GM23338 (cell line): ENCODE measurements around the gene C13orf46. TPM values are rescaled to one million over a fixed set of nuclear protein-coding genes. Genes with fewer than 3 reads are reported as not detected.

Source experiments
- ATAC-seq: fragments of 200-7000 bp; cut with Tn5 transposase; 3 replicates; pipeline ENCODE4 v1.9.1; 2020
- DNase-seq: peaks from one replicate; pipeline ENCODE4 v3.0.0-alpha.2; 2015; ENCODE audit warnings: low spot score
- H2AFZ ChIP-seq: fragments of 200-600 bp; sonication (generic); 2 replicates; pipeline ENCODE4 v1.8.0; 2016; ENCODE audit warnings: antibody characterized with exemption, mild to moderate bottlenecking, moderate library complexity
- H3F3A ChIP-seq: fragments of 200-600 bp; sonication (generic); replicated peaks from 2 replicates; pipeline ENCODE4 v1.8.0; 2017; ENCODE audit warnings: antibody characterized with exemption, mixed run types, low read depth
- H3K27ac ChIP-seq: fragments of 200-600 bp; sonication (generic); 2 replicates; pipeline ENCODE4 v1.6.1; 2016; ENCODE audit warnings: low read depth
- H3K27me3 ChIP-seq: fragments of 200-600 bp; sonication (generic); 2 replicates; pipeline ENCODE4 v1.8.0; 2016; ENCODE audit warnings: mild to moderate bottlenecking, mixed run types, moderate library complexity; ENCODE audit not compliant: insufficient read depth
- H3K36me3 ChIP-seq: fragments of 200-600 bp; sonication (generic); 2 replicates; pipeline ENCODE4 v1.8.0; 2016; ENCODE audit warnings: mild to moderate bottlenecking; ENCODE audit not compliant: insufficient read depth
- H3K4me1 ChIP-seq: fragments of 200-600 bp; sonication (generic); 2 replicates; pipeline ENCODE4 v1.8.0; 2016; ENCODE audit warnings: mild to moderate bottlenecking, moderate library complexity; ENCODE audit not compliant: insufficient read depth
- H3K4me2 ChIP-seq: fragments of 200-600 bp; sonication (generic); 2 replicates; pipeline ENCODE4 v1.7.1; 2017; ENCODE audit warnings: mixed run types
- H3K4me3 ChIP-seq: fragments of 200-600 bp; sonication (generic); 2 replicates; pipeline ENCODE4 v1.6.1; 2016; ENCODE audit warnings: mixed run types
- H3K79me2 ChIP-seq: fragments of 200-600 bp; sonication (generic); replicated peaks from 2 replicates; pipeline ENCODE4 v1.8.0; 2017; ENCODE audit warnings: mild to moderate bottlenecking; ENCODE audit not compliant: insufficient read depth
- H3K9me2 ChIP-seq: fragments of 200-600 bp; sonication (generic); 2 replicates; pipeline ENCODE4 v1.8.0; 2017; ENCODE audit not compliant: insufficient read depth
- H4K20me1 ChIP-seq: fragments of 200-600 bp; sonication (generic); replicated peaks from 2 replicates; pipeline ENCODE4 v1.8.0; 2017; ENCODE audit warnings: mild to moderate bottlenecking; ENCODE audit not compliant: insufficient read depth
- H3K27ac Mint-ChIP-seq: 2 replicates; pipeline ENCODE4 v1.8.0; 2020; ENCODE audit warnings: inconsistent platforms, mild to moderate bottlenecking, moderate library complexity, mixed read lengths
- H3K27me3 Mint-ChIP-seq: 3 replicates; pipeline ENCODE4 v1.8.0; 2022; ENCODE audit warnings: low read depth, mild to moderate bottlenecking, moderate library complexity, mixed read lengths, inconsistent platforms; ENCODE audit not compliant: insufficient read depth, poor library complexity
- H3K36me3 Mint-ChIP-seq: 3 replicates; pipeline ENCODE4 v1.8.0; 2021; ENCODE audit warnings: low read depth, mild to moderate bottlenecking, inconsistent platforms, moderate library complexity, mixed read lengths
- H3K4me1 Mint-ChIP-seq: 3 replicates; pipeline ENCODE4 v1.8.0; 2020; ENCODE audit warnings: mild to moderate bottlenecking, inconsistent platforms, mixed read lengths
- H3K4me3 Mint-ChIP-seq: 3 replicates; pipeline ENCODE4 v1.8.0; 2021; ENCODE audit warnings: moderate library complexity, mild to moderate bottlenecking, inconsistent platforms, mixed read lengths
- H3K9me3 Mint-ChIP-seq: 3 replicates; pipeline ENCODE4 v1.8.0; 2020; ENCODE audit warnings: moderate library complexity, mild to moderate bottlenecking, inconsistent platforms, mixed read lengths
- CREB1 ChIP-seq: fragments of 250-450 bp; sonication (Bioruptor Pico); IDR thresholded peaks from 2 replicates; pipeline ENCODE4 v1.5.0; 2020; ENCODE audit warnings: low read depth, mild to moderate bottlenecking, moderate library complexity
- EZH2 ChIP-seq: fragments of 200-600 bp; sonication (generic); IDR thresholded peaks from one replicate; pipeline ENCODE4 v1.8.0; 2017; ENCODE audit warnings: antibody characterized with exemption, mild to moderate bottlenecking, low read depth; ENCODE audit not compliant: unreplicated experiment
- EZH2phosphoT487 ChIP-seq: fragments of 200-600 bp; sonication (generic); IDR thresholded peaks from one replicate; pipeline ENCODE4 v1.8.1; 2018; ENCODE audit warnings: antibody characterized with exemption; ENCODE audit not compliant: unreplicated experiment
- JUNB ChIP-seq: IDR thresholded peaks from one replicate; pipeline ENCODE4 v1.6.1; 2016; ENCODE audit warnings: antibody characterized with exemption; ENCODE audit not compliant: unreplicated experiment
- NANOG ChIP-seq: IDR thresholded peaks from 2 replicates; pipeline ENCODE4 v1.6.1; 2016; ENCODE audit warnings: antibody characterized with exemption, borderline replicate concordance
- POLR2AphosphoS5 ChIP-seq: IDR thresholded peaks from 2 replicates; pipeline ENCODE4 v1.6.1; 2016; ENCODE audit warnings: antibody characterized with exemption, low read depth
- STAT1 ChIP-seq: IDR thresholded peaks from one replicate; pipeline ENCODE4 v1.6.1; 2016; ENCODE audit warnings: antibody characterized with exemption; ENCODE audit not compliant: unreplicated experiment
- ZNF114 ChIP-seq: fragments of 250-450 bp; sonication (Bioruptor Pico); IDR thresholded peaks from 2 replicates; pipeline ENCODE4 v1.5.0; 2020; ENCODE audit warnings: mild to moderate bottlenecking, moderate library complexity
- ZNF331 ChIP-seq: fragments of 250-450 bp; sonication (Bioruptor Pico); IDR thresholded peaks from 2 replicates; pipeline ENCODE4 v1.5.0; 2020; ENCODE audit warnings: low read depth, mild to moderate bottlenecking, moderate library complexity
- polyA plus RNA-seq: library from polyadenylated mRNA; unstranded; fragments of >200 nt; fragmentation: Nextera tagmentation; extraction: Ambion mirVana; gene quantifications from 2 replicates; pipeline ENCODE4 v1.2.1, GENCODE V29; 2016
- total RNA-seq: library from RNA; depleted of rRNA; stranded (reverse); fragments of >200 nt; shearing (Covaris generic); gene quantifications from 2 replicates; pipeline ENCODE4 v1.2.3, GENCODE V29; 2014
- TF ChIP-seq, protein P1 (sequence below): IDR thresholded peaks from 2 replicates; pipeline ENCODE4 v1.6.1; 2016; ENCODE audit warnings: antibody characterized with exemption
- TF ChIP-seq, protein P2 (sequence below), 2 experiments: fragments of 200-600 bp in 1 of 2; sonication (generic) in 1 of 2; conservative IDR thresholded peaks; 2 replicates each; pipeline versions ENCODE4 v1.5.1 to v1.6.1; 2016 to 2017; ENCODE audit warnings: antibody characterized with exemption in 2 of 2, low read depth in 2 of 2, mild to moderate bottlenecking in 2 of 2, moderate library complexity in 1 of 2
- TF ChIP-seq, protein P3 (sequence below): IDR thresholded peaks from one replicate; pipeline ENCODE4 v1.6.1; 2018; ENCODE audit warnings: antibody characterized with exemption; ENCODE audit not compliant: unreplicated experiment
- TF ChIP-seq, protein P4 (sequence below): fragments of 250-450 bp; sonication (Bioruptor Pico); IDR thresholded peaks from 2 replicates; pipeline ENCODE4 v1.5.0; 2020; ENCODE audit warnings: mild to moderate bottlenecking, moderate library complexity

Gene C13orf46
- total and polyA plus RNA-seq, 2 experiments from 2014 or later = 0.44 to 1.5 TPM

DNA sequence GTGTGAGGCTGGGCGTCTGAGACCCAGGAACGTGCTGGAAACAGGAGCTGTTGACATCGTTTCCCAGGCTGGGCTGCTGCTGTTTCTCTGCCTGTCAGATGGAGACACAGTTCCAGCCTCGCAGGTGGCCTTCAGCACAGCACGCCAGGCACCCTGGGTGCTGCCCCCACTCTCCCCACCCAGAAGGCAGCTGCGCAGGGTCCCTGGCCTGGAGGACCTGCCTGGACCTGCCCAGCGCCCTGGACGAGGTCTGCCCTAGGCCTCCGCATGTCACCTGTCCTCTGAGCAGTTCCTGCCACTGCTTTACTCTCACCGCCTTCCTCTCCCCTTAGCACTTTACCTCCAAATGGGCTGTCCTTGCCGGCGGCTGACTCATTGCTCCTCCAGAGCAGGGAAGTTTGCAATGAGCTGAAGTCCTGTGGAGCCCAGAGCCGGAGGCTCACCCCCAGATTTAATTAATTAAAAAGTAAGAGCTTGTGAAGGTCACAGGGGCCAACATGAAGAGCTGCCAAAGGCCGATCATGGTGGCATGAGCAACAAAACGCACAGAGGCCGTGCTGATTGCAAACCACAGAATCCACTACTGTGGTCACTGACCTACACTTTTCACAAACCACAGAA is 32.2 kb downstream of the C13orf46 start:
- Histone ChIP-seq H3K4me1 (no peaks in the 10 kb centered on the region), H2AFZ (no peak overlapping the region), H3K79me2 (no peaks in the 10 kb centered on the region), H3K4me3 (no peak overlapping the region), H3K36me3 (no peaks in the 10 kb centered on the region), H4K20me1 (no peaks in the 10 kb centered on the region), H3K9me2 (no peaks in the 10 kb centered on the region), H3F3A (no peaks in the 10 kb centered on the region), H3K27ac (no peak overlapping the region), H3K4me2 (no peak overlapping the region), H3K27me3 (no peaks in the 10 kb centered on the region)
- H3K27me3 Mint-ChIP-seq = peaks cover 5% of the 10 kb centered on the region
- H3K36me3 Mint-ChIP-seq = no peaks in the 10 kb centered on the region
- H3K27ac Mint-ChIP-seq = no peak overlapping the region
- 0 out of 3 replicates have a peak, but pooled peaks cover 4% of the 10 kb centered on the region for H3K4me1 Mint-ChIP-seq
- ATAC-seq (no peak), DNase-seq (no peak)
- no peak overlapping the region for H3K4me3 Mint-ChIP-seq
- no peaks in the 10 kb centered on the region; the same call in 2 of the 3 replicates for H3K9me3 Mint-ChIP-seq
- TF ChIP-seq JUNB = no peak
- TF ChIP-seq, protein P1, sequence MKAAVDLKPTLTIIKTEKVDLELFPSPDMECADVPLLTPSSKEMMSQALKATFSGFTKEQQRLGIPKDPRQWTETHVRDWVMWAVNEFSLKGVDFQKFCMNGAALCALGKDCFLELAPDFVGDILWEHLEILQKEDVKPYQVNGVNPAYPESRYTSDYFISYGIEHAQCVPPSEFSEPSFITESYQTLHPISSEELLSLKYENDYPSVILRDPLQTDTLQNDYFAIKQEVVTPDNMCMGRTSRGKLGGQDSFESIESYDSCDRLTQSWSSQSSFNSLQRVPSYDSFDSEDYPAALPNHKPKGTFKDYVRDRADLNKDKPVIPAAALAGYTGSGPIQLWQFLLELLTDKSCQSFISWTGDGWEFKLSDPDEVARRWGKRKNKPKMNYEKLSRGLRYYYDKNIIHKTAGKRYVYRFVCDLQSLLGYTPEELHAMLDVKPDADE = no peak
- TF ChIP-seq, protein P2, sequence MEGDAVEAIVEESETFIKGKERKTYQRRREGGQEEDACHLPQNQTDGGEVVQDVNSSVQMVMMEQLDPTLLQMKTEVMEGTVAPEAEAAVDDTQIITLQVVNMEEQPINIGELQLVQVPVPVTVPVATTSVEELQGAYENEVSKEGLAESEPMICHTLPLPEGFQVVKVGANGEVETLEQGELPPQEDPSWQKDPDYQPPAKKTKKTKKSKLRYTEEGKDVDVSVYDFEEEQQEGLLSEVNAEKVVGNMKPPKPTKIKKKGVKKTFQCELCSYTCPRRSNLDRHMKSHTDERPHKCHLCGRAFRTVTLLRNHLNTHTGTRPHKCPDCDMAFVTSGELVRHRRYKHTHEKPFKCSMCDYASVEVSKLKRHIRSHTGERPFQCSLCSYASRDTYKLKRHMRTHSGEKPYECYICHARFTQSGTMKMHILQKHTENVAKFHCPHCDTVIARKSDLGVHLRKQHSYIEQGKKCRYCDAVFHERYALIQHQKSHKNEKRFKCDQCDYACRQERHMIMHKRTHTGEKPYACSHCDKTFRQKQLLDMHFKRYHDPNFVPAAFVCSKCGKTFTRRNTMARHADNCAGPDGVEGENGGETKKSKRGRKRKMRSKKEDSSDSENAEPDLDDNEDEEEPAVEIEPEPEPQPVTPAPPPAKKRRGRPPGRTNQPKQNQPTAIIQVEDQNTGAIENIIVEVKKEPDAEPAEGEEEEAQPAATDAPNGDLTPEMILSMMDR (conservative IDR thresholded peaks at IDR 0.05; ENCODE audit: low read depth in 2 of 2) = no peak
- TF ChIP-seq EZH2phosphoT487 = no peak
- TF ChIP-seq, protein P3, sequence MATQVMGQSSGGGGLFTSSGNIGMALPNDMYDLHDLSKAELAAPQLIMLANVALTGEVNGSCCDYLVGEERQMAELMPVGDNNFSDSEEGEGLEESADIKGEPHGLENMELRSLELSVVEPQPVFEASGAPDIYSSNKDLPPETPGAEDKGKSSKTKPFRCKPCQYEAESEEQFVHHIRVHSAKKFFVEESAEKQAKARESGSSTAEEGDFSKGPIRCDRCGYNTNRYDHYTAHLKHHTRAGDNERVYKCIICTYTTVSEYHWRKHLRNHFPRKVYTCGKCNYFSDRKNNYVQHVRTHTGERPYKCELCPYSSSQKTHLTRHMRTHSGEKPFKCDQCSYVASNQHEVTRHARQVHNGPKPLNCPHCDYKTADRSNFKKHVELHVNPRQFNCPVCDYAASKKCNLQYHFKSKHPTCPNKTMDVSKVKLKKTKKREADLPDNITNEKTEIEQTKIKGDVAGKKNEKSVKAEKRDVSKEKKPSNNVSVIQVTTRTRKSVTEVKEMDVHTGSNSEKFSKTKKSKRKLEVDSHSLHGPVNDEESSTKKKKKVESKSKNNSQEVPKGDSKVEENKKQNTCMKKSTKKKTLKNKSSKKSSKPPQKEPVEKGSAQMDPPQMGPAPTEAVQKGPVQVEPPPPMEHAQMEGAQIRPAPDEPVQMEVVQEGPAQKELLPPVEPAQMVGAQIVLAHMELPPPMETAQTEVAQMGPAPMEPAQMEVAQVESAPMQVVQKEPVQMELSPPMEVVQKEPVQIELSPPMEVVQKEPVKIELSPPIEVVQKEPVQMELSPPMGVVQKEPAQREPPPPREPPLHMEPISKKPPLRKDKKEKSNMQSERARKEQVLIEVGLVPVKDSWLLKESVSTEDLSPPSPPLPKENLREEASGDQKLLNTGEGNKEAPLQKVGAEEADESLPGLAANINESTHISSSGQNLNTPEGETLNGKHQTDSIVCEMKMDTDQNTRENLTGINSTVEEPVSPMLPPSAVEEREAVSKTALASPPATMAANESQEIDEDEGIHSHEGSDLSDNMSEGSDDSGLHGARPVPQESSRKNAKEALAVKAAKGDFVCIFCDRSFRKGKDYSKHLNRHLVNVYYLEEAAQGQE = no peak
- no peak for TF ChIP-seq POLR2AphosphoS5
- no peak for TF ChIP-seq CREB1
- no peak for TF ChIP-seq NANOG
- TF ChIP-seq EZH2 = no peak
- TF ChIP-seq, protein P4, sequence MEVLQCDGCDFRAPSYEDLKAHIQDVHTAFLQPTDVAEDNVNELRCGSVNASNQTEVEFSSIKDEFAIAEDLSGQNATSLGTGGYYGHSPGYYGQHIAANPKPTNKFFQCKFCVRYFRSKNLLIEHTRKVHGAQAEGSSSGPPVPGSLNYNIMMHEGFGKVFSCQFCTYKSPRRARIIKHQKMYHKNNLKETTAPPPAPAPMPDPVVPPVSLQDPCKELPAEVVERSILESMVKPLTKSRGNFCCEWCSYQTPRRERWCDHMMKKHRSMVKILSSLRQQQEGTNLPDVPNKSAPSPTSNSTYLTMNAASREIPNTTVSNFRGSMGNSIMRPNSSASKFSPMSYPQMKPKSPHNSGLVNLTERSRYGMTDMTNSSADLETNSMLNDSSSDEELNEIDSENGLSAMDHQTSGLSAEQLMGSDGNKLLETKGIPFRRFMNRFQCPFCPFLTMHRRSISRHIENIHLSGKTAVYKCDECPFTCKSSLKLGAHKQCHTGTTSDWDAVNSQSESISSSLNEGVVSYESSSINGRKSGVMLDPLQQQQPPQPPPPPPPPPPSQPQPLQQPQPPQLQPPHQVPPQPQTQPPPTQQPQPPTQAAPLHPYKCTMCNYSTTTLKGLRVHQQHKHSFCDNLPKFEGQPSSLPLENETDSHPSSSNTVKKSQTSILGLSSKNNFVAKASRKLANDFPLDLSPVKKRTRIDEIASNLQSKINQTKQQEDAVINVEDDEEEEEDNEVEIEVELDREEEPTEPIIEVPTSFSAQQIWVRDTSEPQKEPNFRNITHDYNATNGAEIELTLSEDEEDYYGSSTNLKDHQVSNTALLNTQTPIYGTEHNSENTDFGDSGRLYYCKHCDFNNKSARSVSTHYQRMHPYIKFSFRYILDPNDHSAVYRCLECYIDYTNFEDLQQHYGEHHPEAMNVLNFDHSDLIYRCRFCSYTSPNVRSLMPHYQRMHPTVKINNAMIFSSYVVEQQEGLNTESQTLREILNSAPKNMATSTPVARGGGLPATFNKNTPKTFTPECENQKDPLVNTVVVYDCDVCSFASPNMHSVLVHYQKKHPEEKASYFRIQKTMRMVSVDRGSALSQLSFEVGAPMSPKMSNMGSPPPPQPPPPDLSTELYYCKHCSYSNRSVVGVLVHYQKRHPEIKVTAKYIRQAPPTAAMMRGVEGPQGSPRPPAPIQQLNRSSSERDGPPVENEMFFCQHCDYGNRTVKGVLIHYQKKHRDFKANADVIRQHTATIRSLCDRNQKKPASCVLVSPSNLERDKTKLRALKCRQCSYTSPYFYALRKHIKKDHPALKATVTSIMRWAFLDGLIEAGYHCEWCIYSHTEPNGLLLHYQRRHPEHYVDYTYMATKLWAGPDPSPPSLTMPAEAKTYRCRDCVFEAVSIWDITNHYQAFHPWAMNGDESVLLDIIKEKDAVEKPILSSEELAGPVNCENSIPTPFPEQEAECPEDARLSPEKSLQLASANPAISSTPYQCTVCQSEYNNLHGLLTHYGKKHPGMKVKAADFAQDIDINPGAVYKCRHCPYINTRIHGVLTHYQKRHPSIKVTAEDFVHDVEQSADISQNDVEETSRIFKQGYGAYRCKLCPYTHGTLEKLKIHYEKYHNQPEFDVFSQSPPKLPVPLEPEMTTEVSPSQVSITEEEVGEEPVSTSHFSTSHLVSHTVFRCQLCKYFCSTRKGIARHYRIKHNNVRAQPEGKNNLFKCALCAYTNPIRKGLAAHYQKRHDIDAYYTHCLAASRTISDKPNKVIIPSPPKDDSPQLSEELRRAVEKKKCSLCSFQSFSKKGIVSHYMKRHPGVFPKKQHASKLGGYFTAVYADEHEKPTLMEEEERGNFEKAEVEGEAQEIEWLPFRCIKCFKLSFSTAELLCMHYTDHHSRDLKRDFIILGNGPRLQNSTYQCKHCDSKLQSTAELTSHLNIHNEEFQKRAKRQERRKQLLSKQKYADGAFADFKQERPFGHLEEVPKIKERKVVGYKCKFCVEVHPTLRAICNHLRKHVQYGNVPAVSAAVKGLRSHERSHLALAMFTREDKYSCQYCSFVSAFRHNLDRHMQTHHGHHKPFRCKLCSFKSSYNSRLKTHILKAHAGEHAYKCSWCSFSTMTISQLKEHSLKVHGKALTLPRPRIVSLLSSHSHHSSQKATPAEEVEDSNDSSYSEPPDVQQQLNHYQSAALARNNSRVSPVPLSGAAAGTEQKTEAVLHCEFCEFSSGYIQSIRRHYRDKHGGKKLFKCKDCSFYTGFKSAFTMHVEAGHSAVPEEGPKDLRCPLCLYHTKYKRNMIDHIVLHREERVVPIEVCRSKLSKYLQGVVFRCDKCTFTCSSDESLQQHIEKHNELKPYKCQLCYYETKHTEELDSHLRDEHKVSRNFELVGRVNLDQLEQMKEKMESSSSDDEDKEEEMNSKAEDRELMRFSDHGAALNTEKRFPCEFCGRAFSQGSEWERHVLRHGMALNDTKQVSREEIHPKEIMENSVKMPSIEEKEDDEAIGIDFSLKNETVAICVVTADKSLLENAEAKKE (CRISPR knock-in tag) = no peak
- TF ChIP-seq STAT1 = no peak
- no peak for TF ChIP-seq ZNF331 (CRISPR knock-in tag)
- no peak for TF ChIP-seq ZNF114 (CRISPR knock-in tag)
